H1 (cell line): ENCODE results near the gene ACOT7. TPM values are rescaled to one million over a fixed set of nuclear protein-coding genes. Genes with fewer than 3 reads are reported as not detected.

Source experiments
- CTCF ChIA-PET: fragments of 300-600 bp; sonication (Branson Sonifier 250); formaldehyde crosslinking; loops from one replicate; lab custom pipeline; 2021; ENCODE audit not compliant: partially characterized antibody; lab: Charles Lee
- POLR2A ChIA-PET: fragments of 300-600 bp; sonication (Branson Sonifier 250); formaldehyde crosslinking; loops from one replicate; lab custom pipeline; 2021; ENCODE audit warnings: inconsistent platforms; ENCODE audit not compliant: partially characterized antibody; lab: Charles Lee
- DNase-seq, 2 experiments: peaks; one replicate each; pipeline versions ENCODE4 v3.0.0 to v3.0.0-alpha.2; 2010 to 2022; ENCODE audit warnings: low spot score in 2 of 2, low read depth in 1 of 2, mixed read lengths in 1 of 2
- FAIRE-seq: peaks from 2 replicates; lab custom pipeline; 2011; peaks lifted over from hg19 to GRCh38; lab: Jason Lieb, UNC
- H2AFZ ChIP-seq: 2 replicates; pipeline ENCODE4 v1.8.1; 2012; ENCODE audit warnings: low read length, inconsistent platforms
- H2AK5ac ChIP-seq: 2 replicates; pipeline ENCODE4 v1.6.1; 2013; ENCODE audit warnings: low read depth, low read length
- H2BK120ac ChIP-seq: replicated peaks from 2 replicates; pipeline ENCODE3; 2013; ENCODE audit warnings: low read depth, low read length, inconsistent platforms
- H2BK12ac ChIP-seq: 2 replicates; pipeline ENCODE4 v1.6.1; 2013; ENCODE audit warnings: low read depth, low read length
- H2BK15ac ChIP-seq: 2 replicates; pipeline ENCODE4 v1.6.1; 2013; ENCODE audit warnings: low read length
- H2BK20ac ChIP-seq: 2 replicates; pipeline ENCODE4 v1.6.1; 2013; ENCODE audit warnings: low read length
- H2BK5ac ChIP-seq: 2 replicates; pipeline ENCODE4 v1.6.1; 2013; ENCODE audit warnings: low read depth, low read length
- H3K14ac ChIP-seq: 2 replicates; pipeline ENCODE4 v1.6.1; 2013; ENCODE audit warnings: inconsistent platforms; ENCODE audit not compliant: insufficient read length
- H3K18ac ChIP-seq: 2 replicates; pipeline ENCODE4 v1.6.1; 2013; ENCODE audit warnings: low read length; ENCODE audit errors: extremely low read depth
- H3K23ac ChIP-seq: 2 replicates; pipeline ENCODE4 v1.6.1; 2013; ENCODE audit warnings: inconsistent platforms; ENCODE audit not compliant: insufficient read length
- H3K23me2 ChIP-seq: 2 replicates; pipeline ENCODE4 v1.6.1; 2013; ENCODE audit warnings: low read depth, low read length
- H3K27ac ChIP-seq: 2 replicates; pipeline ENCODE4 v1.6.1; 2011; ENCODE audit warnings: low read depth, low read length, inconsistent platforms
- H3K27me3 ChIP-seq, 4 experiments: replicated peaks in 1 of 4; 1 replicate in 1 of 4; 2 replicates in 3 of 4; pipeline versions ENCODE4 v1.6.1 to v1.8.1; 2011 to 2013; ENCODE audit warnings: low read length in 3 of 4, mild to moderate bottlenecking in 3 of 4, inconsistent platforms in 2 of 4, mixed read lengths in 2 of 4, moderate library complexity in 1 of 4; ENCODE audit not compliant: control insufficient read depth in 3 of 4, insufficient read depth in 3 of 4; ENCODE audit errors: extremely low read depth in 1 of 4
- H3K36me3 ChIP-seq, 4 experiments: 2 replicates each; pipeline versions ENCODE4 v1.6.1 to v1.8.1; 2011 to 2013; ENCODE audit warnings: mild to moderate bottlenecking in 4 of 4, low read length in 3 of 4, moderate library complexity in 2 of 4, control low read depth in 1 of 4, inconsistent platforms in 1 of 4; ENCODE audit not compliant: insufficient read depth in 4 of 4, control insufficient read depth in 2 of 4
- H3K4ac ChIP-seq: replicated peaks from 2 replicates; pipeline ENCODE3; 2013; ENCODE audit warnings: low read length, low read depth, mixed read lengths, inconsistent platforms; ENCODE audit not compliant: insufficient read length
- H3K4me1 ChIP-seq, 4 experiments: replicated peaks in 1 of 4; 1 replicate in 1 of 4; 2 replicates in 3 of 4; pipeline versions ENCODE4 v1.6.1 to v1.8.1; 2011 to 2013; ENCODE audit warnings: low read length in 3 of 4, inconsistent platforms in 2 of 4, mixed read lengths in 1 of 4; ENCODE audit not compliant: insufficient read depth in 4 of 4, control insufficient read depth in 3 of 4
- H3K4me2 ChIP-seq, 2 experiments: 2 replicates each; pipeline versions ENCODE4 v1.6.1 to v1.8.1; 2011 to 2013; ENCODE audit warnings: low read depth in 2 of 2, low read length in 2 of 2, control low read depth in 1 of 2, inconsistent platforms in 1 of 2, mild to moderate bottlenecking in 1 of 2; ENCODE audit not compliant: insufficient read depth in 1 of 2
- H3K4me3 ChIP-seq, 4 experiments: fragments of 200-600, 300-600 bp in 1 of 4; sonication (generic), shearing (Covaris generic), sonication (Bioruptor Twin) in 1 of 4; 2 replicates each; pipeline versions ENCODE4 v1.5.1 to v1.8.1; 2011 to 2016; ENCODE audit warnings: low read length in 4 of 4, low read depth in 3 of 4, control low read depth in 2 of 4, inconsistent platforms in 2 of 4, mild to moderate bottlenecking in 2 of 4, mixed read lengths in 1 of 4, moderate library complexity in 1 of 4; ENCODE audit not compliant: insufficient read depth in 2 of 4; ENCODE audit errors: extremely low read depth in 1 of 4
- H3K56ac ChIP-seq: replicated peaks from 2 replicates; pipeline ENCODE3; 2013; ENCODE audit warnings: low read depth, mild to moderate bottlenecking, mixed read lengths, low read length, inconsistent platforms; ENCODE audit not compliant: insufficient read length
- H3K79me1 ChIP-seq: 2 replicates; pipeline ENCODE4 v1.6.1; 2013; ENCODE audit warnings: low read depth, low read length, control low read depth
- H3K79me2 ChIP-seq, 2 experiments: 2 replicates each; pipeline versions ENCODE4 v1.6.1 to v1.8.1; 2012 to 2013; ENCODE audit warnings: low read length in 2 of 2, mild to moderate bottlenecking in 2 of 2, inconsistent platforms in 1 of 2; ENCODE audit not compliant: insufficient read depth in 2 of 2, control insufficient read depth in 1 of 2
- H3K9ac ChIP-seq, 4 experiments: replicated peaks in 1 of 4; 1 replicate in 1 of 4; 2 replicates in 3 of 4; pipeline versions ENCODE4 v1.6.1 to v1.8.1; 2011 to 2013; ENCODE audit warnings: low read depth in 3 of 4, low read length in 3 of 4, control low read depth in 2 of 4, mild to moderate bottlenecking in 2 of 4, moderate library complexity in 2 of 4, inconsistent platforms in 1 of 4; ENCODE audit errors: extremely low read depth in 1 of 4
- H3K9me3 ChIP-seq, 2 experiments: 2 replicates each; pipeline versions ENCODE4 v1.6.1 to v1.8.1; 2012 to 2013; ENCODE audit warnings: mild to moderate bottlenecking in 2 of 2, moderate library complexity in 2 of 2, control low read depth in 1 of 2, inconsistent platforms in 1 of 2, low read depth in 1 of 2, low read length in 1 of 2, mixed read lengths in 1 of 2; ENCODE audit not compliant: insufficient read depth in 2 of 2
- H4K20me1 ChIP-seq, 2 experiments: replicated peaks in 1 of 2; 2 replicates each; pipeline versions ENCODE3 to v1.8.1; 2011 to 2013; ENCODE audit warnings: inconsistent platforms in 2 of 2, low read length in 2 of 2, mild to moderate bottlenecking in 1 of 2; ENCODE audit not compliant: insufficient read depth in 2 of 2, control insufficient read depth in 1 of 2
- H4K5ac ChIP-seq: 2 replicates; pipeline ENCODE4 v1.6.1; 2013; ENCODE audit warnings: low read length, low read depth, mixed read lengths, inconsistent platforms; ENCODE audit not compliant: insufficient read length
- H4K8ac ChIP-seq: 2 replicates; pipeline ENCODE4 v1.8.0; 2013; ENCODE audit warnings: mild to moderate bottlenecking, moderate library complexity, low read length, inconsistent platforms; ENCODE audit not compliant: insufficient read depth; ENCODE audit errors: extremely low read depth
- H4K91ac ChIP-seq: replicated peaks from 2 replicates; pipeline ENCODE3; 2013; ENCODE audit warnings: low read length, mixed read lengths, inconsistent platforms; ENCODE audit not compliant: insufficient read length
- ATF3 ChIP-seq: IDR thresholded peaks from 2 replicates; pipeline ENCODE4 v1.6.1; 2011; ENCODE audit warnings: low read depth, mild to moderate bottlenecking, low read length; ENCODE audit not compliant: insufficient read depth
- BACH1 ChIP-seq: IDR thresholded peaks from 2 replicates; pipeline ENCODE4 v1.6.1; 2012; ENCODE audit warnings: low read length, improper control_type of control experiment
- JUND ChIP-seq: IDR thresholded peaks from 2 replicates; pipeline ENCODE4 v1.6.1; 2011; ENCODE audit warnings: mild to moderate bottlenecking, improper control_type of control experiment, low read length
- PHF8 ChIP-seq: fragments of 200-600 bp; sonication (generic); conservative IDR thresholded peaks from 2 replicates; pipeline ENCODE4 v1.7.1; 2012; ENCODE audit warnings: low read depth, mild to moderate bottlenecking, inconsistent platforms, low read length, moderate library complexity
- POU5F1 ChIP-seq: IDR thresholded peaks from 2 replicates; pipeline ENCODE4 v1.6.1; 2011; ENCODE audit warnings: low read depth, mild to moderate bottlenecking, low read length, moderate library complexity
- RBBP5 ChIP-seq: IDR thresholded peaks from 2 replicates; pipeline ENCODE4 v1.7.1; 2012; ENCODE audit warnings: low read depth, mild to moderate bottlenecking, inconsistent platforms, low read length, moderate library complexity, borderline replicate concordance
- SAP30 ChIP-seq: fragments of 300-600 bp; sonication (generic); IDR thresholded peaks from 2 replicates; pipeline ENCODE4 v1.7.1; 2012; ENCODE audit warnings: low read length, moderate library complexity, mild to moderate bottlenecking, inconsistent platforms; ENCODE audit not compliant: insufficient read depth, insufficient replicate concordance
- SIN3A ChIP-seq, 2 experiments: IDR thresholded peaks in 1 of 2; conservative IDR thresholded peaks in 1 of 2; 2 replicates each; pipeline ENCODE4 v1.6.1; 2011 to 2012; ENCODE audit warnings: low read length in 2 of 2, improper control_type of control experiment in 1 of 2, low read depth in 1 of 2, mild to moderate bottlenecking in 1 of 2
- SP1 ChIP-seq: IDR thresholded peaks from 2 replicates; pipeline ENCODE4 v1.6.1; 2011; ENCODE audit warnings: low read depth, low read length
- TBP ChIP-seq: IDR thresholded peaks from 2 replicates; pipeline ENCODE4 v1.6.1; 2011; ENCODE audit warnings: low read depth, low read length, improper control_type of control experiment
- TCF12 ChIP-seq: IDR thresholded peaks from 2 replicates; pipeline ENCODE4 v1.6.1; 2011; ENCODE audit warnings: low read depth, mild to moderate bottlenecking, low read length
- YY1 ChIP-seq: IDR thresholded peaks from 2 replicates; pipeline ENCODE4 v1.6.1; 2011; ENCODE audit warnings: low read depth, mild to moderate bottlenecking, low read length
- ZNF274 ChIP-seq: IDR thresholded peaks from 2 replicates; pipeline ENCODE4 v1.7.0; 2012; ENCODE audit warnings: low read length, borderline replicate concordance; ENCODE audit errors: extremely low read depth
- WGBS, 2 experiments: shearing (Covaris generic) in 1 of 2; methylation state at CpG; one replicate each; pipeline versions ENCODE4 v1.1.6 to v1.1.7; 2013 to 2015; ENCODE audit warnings: low lambda C conversion rate in 2 of 2, mixed read lengths in 2 of 2, inconsistent platforms in 1 of 2, low coverage in 1 of 2, missing lambda C conversion rate in 1 of 2; ENCODE audit not compliant: insufficient replicate concordance in 2 of 2, insufficient coverage in 1 of 2, insufficient read length in 1 of 2; ENCODE audit errors: extremely low coverage in 1 of 2, missing lambda C conversion rate in 1 of 2; 5-methylcytosine and 5-hydroxymethylcytosine counted together
- polyA plus RNA-seq, 7 experiments: library from polyadenylated mRNA; depleted of rRNA in 3 of 7; stranded (reverse) in 5 of 7; unstranded in 2 of 7; fragments of >200 nt in 5 of 7; fragments of 200-250 nt in 2 of 7; gene quantifications; 1 replicate in 5 of 7; 2 replicates in 1 of 7; 4 replicates in 1 of 7; pipeline versions ENCODE4 v1.2.1 to v1.2.3, GENCODE V29; 2011 to 2013; ENCODE audit warnings: missing spikeins in 2 of 7, mixed read lengths in 2 of 7
- total RNA-seq: library from RNA; stranded (reverse); fragmentation: NEBNext Ultra II Directional; extraction: Animal tissue kit (Norgen Biotek cat#: 25700); gene quantifications from 2 replicates; pipeline ENCODE4 v1.2.1, GENCODE V29; 2021

ACOT7 gene
- total and polyA plus RNA-seq, 2 of the 8 experiments (the other 6 are each of a cell fraction or from before 2014, with no cell fraction given) = 151 to 214 TPM

GRCh38 chr1:6435547-6435946, 42.0 kb upstream of the ACOT7 start:
- no peak overlapping the region for H2BK120ac ChIP-seq
- no peak overlapping the region for H3K27ac ChIP-seq
- H3K4me2 ChIP-seq = no peak overlapping the region
- no peaks in the 10 kb centered on the region; the same call in 1 of the 2 replicates for H3K23me2 ChIP-seq
- no peaks in the 10 kb centered on the region for H3K36me3 ChIP-seq
- no peak overlapping the region for H3K14ac ChIP-seq
- no peak overlapping the region for H2BK12ac ChIP-seq
- H3K23ac ChIP-seq = no peak overlapping the region
- H4K91ac ChIP-seq = no peak overlapping the region
- no peak overlapping the region for H3K56ac ChIP-seq
- peaks cover 0 to 11% (median 3%) of the 10 kb centered on the region in 4 experiments; a peak in 3 of 7 replicates for H3K27me3 ChIP-seq
- no peak overlapping the region for H4K5ac ChIP-seq
- ChIA-PET CTCF (interaction anchor here (1.1 to 18.8 kb wide), 6 partner anchors 10 to 75 kb away, joined by 3 to 321 read pairs (median 22); partner anchors contain the start of genes ESPN and HES2), POLR2A (interaction anchor here (1.4 kb wide), 1 partner anchor 9 kb away, joined by 3 read pairs; no protein-coding TSS in a partner anchor)
- 90% methylated on average over 1 of the region's 3 CpGs; no CpG with 5 or more reads in 1 of the 2 experiments for WGBS, 2 experiments
- H3K18ac ChIP-seq = no peak overlapping the region
- no peaks in the 10 kb centered on the region for H3K79me2 ChIP-seq
- no peak for FAIRE-seq
- no peak overlapping the region for H2BK20ac ChIP-seq
- H3K4me1 ChIP-seq = peaks cover 0 to 5% (median under 1%) of the 10 kb centered on the region in 4 experiments; a peak in 4 of 7 replicates
- DNase-seq = no peak
- no peak overlapping the region for H4K8ac ChIP-seq
- no peak overlapping the region for H3K4me3 ChIP-seq
- H2AFZ ChIP-seq = no peak overlapping the region
- H3K9ac ChIP-seq = no peak overlapping the region
- H2BK5ac ChIP-seq = no peak overlapping the region
- no peaks in the 10 kb centered on the region for H3K79me1 ChIP-seq
- H4K20me1 ChIP-seq = no peaks in the 10 kb centered on the region
- no peaks in the 10 kb centered on the region for H3K9me3 ChIP-seq
- H2AK5ac ChIP-seq = no peak overlapping the region
- H2BK15ac ChIP-seq = peak overlapping the region; percentile 72; the same call in 1 of the 2 replicates
- no peak overlapping the region for H3K4ac ChIP-seq
- TF ChIP-seq RBBP5 (no peak), POU5F1 (no peak), TCF12 (no peak), ZNF274 (no peak), YY1 (no peak), BACH1 (no peak), TBP (no peak), SIN3A (conservative IDR thresholded peaks at IDR 0.05 in 1 of 2, IDR thresholded peaks at IDR 0.05 in 1 of 2; ENCODE audit: low read depth in 1 of 2, low read length in 2 of 2) (no peak), SP1 (no peak), PHF8 (no peak), SAP30 (no peak), JUND (no peak), ATF3 (no peak)
